ENCODE measurements around the gene LHFPL3.

- TF ChIP-seq CTCF (IDR thresholded peaks at IDR 0.05), result no peak
- no peak for TF ChIP-seq EZH2 (IDR thresholded peaks at IDR 0.05; ENCODE audit: borderline replicate concordance, insufficient read depth, low read depth, low read length, poor library complexity, severe bottlenecking)
Observed at GRCh38 chr7:104758504-104758903, 430.1 kb downstream of the LHFPL3 start.

All from B cell (primary cell).